H9 (cell line): ENCODE measurements around the gene NAV1. TPM values are rescaled to one million over a fixed set of nuclear protein-coding genes. Genes with fewer than 3 reads are reported as not detected.

Experiments used
- DNase-seq: peaks from one replicate; pipeline ENCODE4 v3.0.0-alpha.2; 2017
- H2AFZ ChIP-seq: one replicate; pipeline ENCODE4 v1.6.1; 2013; ENCODE audit warnings: mild to moderate bottlenecking, low read length, control low read depth, moderate library complexity
- H2AK5ac ChIP-seq: 2 replicates; pipeline ENCODE4 v1.6.1; 2013; ENCODE audit warnings: low read length, control low read depth, mixed read lengths; ENCODE audit not compliant: insufficient read length
- H2BK120ac ChIP-seq: one replicate; pipeline ENCODE4 v1.6.1; 2013; ENCODE audit warnings: low read depth, mild to moderate bottlenecking, low read length, control low read depth, inconsistent platforms; ENCODE audit not compliant: poor library complexity, severe bottlenecking
- H2BK12ac ChIP-seq: 2 replicates; pipeline ENCODE4 v1.6.1; 2013; ENCODE audit warnings: low read length, control low read depth, mixed read lengths, low read depth; ENCODE audit not compliant: insufficient read length
- H2BK15ac ChIP-seq: 2 replicates; pipeline ENCODE4 v1.6.1; 2013; ENCODE audit warnings: low read depth, low read length, control low read depth
- H2BK20ac ChIP-seq: one replicate; pipeline ENCODE4 v1.6.1; 2013; ENCODE audit warnings: low read depth, mild to moderate bottlenecking, low read length, control low read depth, inconsistent platforms; ENCODE audit not compliant: poor library complexity, severe bottlenecking
- H2BK5ac ChIP-seq: 2 replicates; pipeline ENCODE4 v1.6.1; 2013; ENCODE audit warnings: low read length, control low read depth, mixed read lengths; ENCODE audit not compliant: insufficient read length
- H3K14ac ChIP-seq: 2 replicates; pipeline ENCODE4 v1.6.1; 2013; ENCODE audit warnings: low read length, control low read depth; ENCODE audit not compliant: insufficient read depth
- H3K18ac ChIP-seq: 2 replicates; pipeline ENCODE4 v1.6.1; 2013; ENCODE audit warnings: low read depth, mild to moderate bottlenecking, mixed read lengths, low read length, control low read depth; ENCODE audit not compliant: insufficient read length
- H3K23ac ChIP-seq: 2 replicates; pipeline ENCODE4 v1.6.1; 2013; ENCODE audit warnings: low read length, control low read depth, mixed read lengths, low read depth; ENCODE audit not compliant: insufficient read length
- H3K23me2 ChIP-seq: 2 replicates; pipeline ENCODE4 v1.6.1; 2013; ENCODE audit warnings: low read depth, mild to moderate bottlenecking, mixed read lengths, low read length, control low read depth; ENCODE audit not compliant: insufficient read length, poor library complexity, severe bottlenecking
- H3K27ac ChIP-seq: 2 replicates; pipeline ENCODE4 v1.5.1; 2013; ENCODE audit warnings: low read length, control low read depth, mixed read lengths, low read depth; ENCODE audit not compliant: insufficient read length
- H3K27me3 ChIP-seq: 2 replicates; pipeline ENCODE4 v1.6.1; 2013; ENCODE audit warnings: low read length, control low read depth, inconsistent platforms; ENCODE audit not compliant: insufficient read depth
- H3K4ac ChIP-seq: 2 replicates; pipeline ENCODE4 v1.6.1; 2013; ENCODE audit warnings: low read depth, mild to moderate bottlenecking, control low read depth, inconsistent platforms, low read length, moderate library complexity
- H3K4me1 ChIP-seq: 2 replicates; pipeline ENCODE4 v1.6.1; 2013; ENCODE audit warnings: low read length, control low read depth, inconsistent platforms; ENCODE audit not compliant: insufficient read depth
- H3K4me2 ChIP-seq: 2 replicates; pipeline ENCODE4 v1.6.1; 2013; ENCODE audit warnings: low read length, control low read depth, mixed read lengths; ENCODE audit not compliant: insufficient read length, insufficient read depth
- H3K56ac ChIP-seq: 2 replicates; pipeline ENCODE4 v1.6.1; 2013; ENCODE audit warnings: low read depth, mild to moderate bottlenecking, mixed read lengths, low read length, control low read depth; ENCODE audit not compliant: insufficient read length
- H3K79me1 ChIP-seq: 2 replicates; pipeline ENCODE4 v1.6.1; 2013; ENCODE audit warnings: low read depth, mild to moderate bottlenecking, moderate library complexity, low read length, control low read depth, inconsistent platforms; ENCODE audit not compliant: insufficient read depth, poor library complexity, severe bottlenecking
- H3K79me2 ChIP-seq: 2 replicates; pipeline ENCODE4 v1.6.1; 2013; ENCODE audit warnings: low read length, control low read depth, inconsistent platforms; ENCODE audit not compliant: insufficient read depth
- H3K9ac ChIP-seq: 2 replicates; pipeline ENCODE4 v1.6.1; 2013; ENCODE audit warnings: low read length, control low read depth, mixed read lengths; ENCODE audit not compliant: insufficient read length; ENCODE audit errors: extremely low read depth
- H3K9me3 ChIP-seq: one replicate; pipeline ENCODE4 v1.6.1; 2013; ENCODE audit warnings: low read depth, low read length, inconsistent platforms; ENCODE audit not compliant: control insufficient read depth
- H3T11ph ChIP-seq: one replicate; pipeline ENCODE4 v1.6.1; 2013; ENCODE audit warnings: mild to moderate bottlenecking, low read length, control low read depth, inconsistent platforms
- H4K20me1 ChIP-seq: one replicate; pipeline ENCODE4 v1.6.1; 2013; ENCODE audit not compliant: control insufficient read depth, insufficient read length, insufficient read depth
- H4K5ac ChIP-seq: 2 replicates; pipeline ENCODE4 v1.6.1; 2013; ENCODE audit warnings: low read depth, mild to moderate bottlenecking, mixed read lengths, low read length, control low read depth; ENCODE audit not compliant: insufficient read length
- H4K8ac ChIP-seq: replicated peaks from 2 replicates; pipeline ENCODE4 v1.6.1; 2013; ENCODE audit warnings: low read length, control low read depth, mixed read lengths, low read depth; ENCODE audit not compliant: insufficient read length
- H4K91ac ChIP-seq: 2 replicates; pipeline ENCODE4 v1.6.1; 2013; ENCODE audit warnings: low read depth, mild to moderate bottlenecking, moderate library complexity, mixed read lengths, low read length, control low read depth; ENCODE audit not compliant: insufficient read length
- H3K27ac Mint-ChIP-seq, 3 experiments: 2 replicates in 2 of 3; 3 replicates in 1 of 3; pipeline ENCODE4 v1.8.0; 2020 to 2021; ENCODE audit warnings: mixed read lengths in 3 of 3, mild to moderate bottlenecking in 1 of 3, moderate library complexity in 1 of 3
- H3K27me3 Mint-ChIP-seq: 2 replicates; pipeline ENCODE4 v1.8.0; 2021; ENCODE audit warnings: low read depth, mild to moderate bottlenecking, moderate library complexity, mixed read lengths
- H3K36me3 Mint-ChIP-seq, 3 experiments: 2 replicates in 2 of 3; 3 replicates in 1 of 3; pipeline ENCODE4 v1.8.0; 2020 to 2021; ENCODE audit warnings: low read depth in 3 of 3, mixed read lengths in 3 of 3; ENCODE audit not compliant: insufficient read depth in 1 of 3
- H3K4me1 Mint-ChIP-seq, 2 experiments: 2 replicates each; pipeline ENCODE4 v1.8.0; 2020; ENCODE audit warnings: mixed read lengths in 2 of 2
- H3K4me3 Mint-ChIP-seq, 2 experiments: 2 replicates in 1 of 2; 3 replicates in 1 of 2; pipeline ENCODE4 v1.8.0; 2020 to 2021; ENCODE audit warnings: mild to moderate bottlenecking in 2 of 2, mixed read lengths in 2 of 2, moderate library complexity in 1 of 2
- H3K9me3 Mint-ChIP-seq, 2 experiments: 2 replicates in 1 of 2; 3 replicates in 1 of 2; pipeline ENCODE4 v1.8.0; 2020; ENCODE audit warnings: mild to moderate bottlenecking in 2 of 2, mixed read lengths in 2 of 2, moderate library complexity in 1 of 2
- total RNA-seq: library from RNA; stranded (reverse); gene quantifications from 2 replicates; pipeline ENCODE4 v1.2.1, GENCODE V29; 2021
- TF ChIP-seq, protein P1 (sequence below): fragments of 200-600 bp; sonication (generic); conservative IDR thresholded peaks from 3 replicates; pipeline ENCODE4 v1.8.0; 2021; ENCODE audit warnings: antibody characterized with exemption, mild to moderate bottlenecking

Gene NAV1
- total RNA-seq, 1 experiment from 2014 or later: 20.5 TPM

DNA sequence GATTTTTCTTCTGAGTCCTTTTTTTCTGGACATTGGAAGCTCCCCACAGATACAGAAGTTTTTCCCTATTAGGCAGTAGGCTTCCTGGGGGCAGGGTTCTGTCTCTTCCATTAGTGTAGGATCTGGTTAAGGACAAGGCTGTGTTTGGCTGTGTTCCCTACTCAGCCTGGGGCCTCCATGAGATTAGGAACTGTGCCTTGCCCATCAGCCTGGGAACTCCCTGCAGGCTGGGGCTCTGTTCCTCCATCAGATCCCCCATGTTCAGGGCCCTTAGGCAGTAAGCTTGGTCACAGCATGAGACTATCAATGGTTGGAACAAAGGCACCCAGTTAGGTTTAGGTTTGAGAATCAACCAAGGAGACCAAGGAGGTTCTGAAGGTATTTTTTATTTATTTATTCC, 22.7 kb downstream of the NAV1 start:
- no peak overlapping the region for H2BK5ac ChIP-seq
- H3K79me2 ChIP-seq: no peaks in the 10 kb centered on the region
- no peak overlapping the region for H2AFZ ChIP-seq
- H3K27ac ChIP-seq: no peak overlapping the region
- H2BK20ac ChIP-seq: no peak overlapping the region
- no peaks in the 10 kb centered on the region for H3K9me3 ChIP-seq
- H4K20me1 ChIP-seq: no peaks in the 10 kb centered on the region
- H3K14ac ChIP-seq: no peak overlapping the region
- no peak overlapping the region for H3K23ac ChIP-seq
- H3K4me2 ChIP-seq: no peak overlapping the region
- H3K4me1 ChIP-seq: 0 out of 2 replicates have a peak, but pooled peaks cover 3% of the 10 kb centered on the region
- Mint-ChIP-seq H3K9me3 (no peaks in the 10 kb centered on the region), H3K36me3 (no peaks in the 10 kb centered on the region), H3K27me3 (peaks cover 21% of the 10 kb centered on the region), H3K4me3 (no peak overlapping the region), H3K27ac (no peak overlapping the region), H3K4me1 (peaks cover 15 to 23% of the 10 kb centered on the region in 2 experiments)
- H4K91ac ChIP-seq: no peak overlapping the region
- no peak for DNase-seq
- no peak overlapping the region for H2BK120ac ChIP-seq
- TF ChIP-seq, protein P1, sequence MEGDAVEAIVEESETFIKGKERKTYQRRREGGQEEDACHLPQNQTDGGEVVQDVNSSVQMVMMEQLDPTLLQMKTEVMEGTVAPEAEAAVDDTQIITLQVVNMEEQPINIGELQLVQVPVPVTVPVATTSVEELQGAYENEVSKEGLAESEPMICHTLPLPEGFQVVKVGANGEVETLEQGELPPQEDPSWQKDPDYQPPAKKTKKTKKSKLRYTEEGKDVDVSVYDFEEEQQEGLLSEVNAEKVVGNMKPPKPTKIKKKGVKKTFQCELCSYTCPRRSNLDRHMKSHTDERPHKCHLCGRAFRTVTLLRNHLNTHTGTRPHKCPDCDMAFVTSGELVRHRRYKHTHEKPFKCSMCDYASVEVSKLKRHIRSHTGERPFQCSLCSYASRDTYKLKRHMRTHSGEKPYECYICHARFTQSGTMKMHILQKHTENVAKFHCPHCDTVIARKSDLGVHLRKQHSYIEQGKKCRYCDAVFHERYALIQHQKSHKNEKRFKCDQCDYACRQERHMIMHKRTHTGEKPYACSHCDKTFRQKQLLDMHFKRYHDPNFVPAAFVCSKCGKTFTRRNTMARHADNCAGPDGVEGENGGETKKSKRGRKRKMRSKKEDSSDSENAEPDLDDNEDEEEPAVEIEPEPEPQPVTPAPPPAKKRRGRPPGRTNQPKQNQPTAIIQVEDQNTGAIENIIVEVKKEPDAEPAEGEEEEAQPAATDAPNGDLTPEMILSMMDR: no peak
- H2BK12ac ChIP-seq: no peak overlapping the region
- H3K56ac ChIP-seq: no peak overlapping the region
- no peak overlapping the region for H4K8ac ChIP-seq
- H3T11ph ChIP-seq: no peak overlapping the region
- H3K9ac ChIP-seq: no peak overlapping the region
- no peaks in the 10 kb centered on the region; the same call in 1 of the 2 replicates for H3K27me3 ChIP-seq
- H2BK15ac ChIP-seq: no peak overlapping the region
- no peak overlapping the region for H4K5ac ChIP-seq
- no peaks in the 10 kb centered on the region for H3K79me1 ChIP-seq
- no peak overlapping the region for H2AK5ac ChIP-seq
- H3K23me2 ChIP-seq: no peaks in the 10 kb centered on the region
- H3K4ac ChIP-seq: no peak overlapping the region
- no peak overlapping the region for H3K18ac ChIP-seq
